ENCODE results near the gene PSD2. TPM values are rescaled to one million over a fixed set of nuclear protein-coding genes. Genes with fewer than 3 reads are reported as not detected.
A peak's percentile ranks its signal among the peaks of the same experiment; 100 is the strongest.

PSD2 gene
- total RNA-seq, 1 donor from 2014 or later = not detected

- no peak for DNase-seq (ENCODE audit: low spot score)
These were observed 32.2 kb upstream of the PSD2 start for GRCh38 chr5:139763280-139763929.

DNA sequence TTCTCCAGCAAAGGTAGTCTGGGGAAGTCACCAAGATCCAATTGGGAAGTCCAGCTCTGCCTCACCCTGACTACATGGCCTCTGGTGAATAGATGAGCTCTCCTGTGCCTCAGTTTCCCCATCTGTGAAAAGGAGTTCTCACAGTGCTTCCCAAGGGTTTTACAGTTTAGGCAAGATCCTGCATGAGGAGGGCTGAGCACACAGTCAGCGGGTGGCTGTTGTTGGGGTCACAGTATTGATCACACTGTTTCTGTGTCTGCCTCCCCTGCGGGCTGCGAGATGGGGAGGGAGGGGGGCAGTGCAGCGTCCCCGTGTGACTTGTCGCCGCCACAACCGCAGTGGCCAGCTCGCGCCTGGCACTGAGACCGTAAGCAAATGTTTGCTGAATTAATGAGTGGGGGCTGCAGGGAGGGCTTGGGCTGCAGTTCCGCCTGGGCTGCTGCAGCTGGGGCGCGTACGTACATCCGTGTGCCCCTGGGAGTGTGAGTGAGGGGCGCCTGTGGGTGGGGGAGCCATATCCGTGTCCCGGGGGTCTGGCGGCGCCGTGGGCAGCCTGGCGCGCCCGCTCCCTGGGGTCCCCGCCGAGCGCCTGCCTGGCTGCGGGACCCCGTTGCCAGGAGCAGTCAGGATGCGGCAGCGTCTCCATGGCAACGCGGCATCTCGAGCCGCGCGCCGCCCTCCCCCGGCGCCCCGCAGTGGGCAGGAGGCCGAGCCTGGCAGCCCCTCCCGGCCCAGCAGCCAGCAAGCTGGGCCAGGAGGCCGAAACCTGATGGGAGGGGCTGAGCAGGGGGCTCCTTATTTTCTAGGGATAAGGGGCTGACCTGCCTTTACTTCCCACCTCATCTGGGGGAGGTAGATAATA is 31.4 kb upstream of the PSD2 start:
- DNase-seq (ENCODE audit: low spot score) = no peak

DNA sequence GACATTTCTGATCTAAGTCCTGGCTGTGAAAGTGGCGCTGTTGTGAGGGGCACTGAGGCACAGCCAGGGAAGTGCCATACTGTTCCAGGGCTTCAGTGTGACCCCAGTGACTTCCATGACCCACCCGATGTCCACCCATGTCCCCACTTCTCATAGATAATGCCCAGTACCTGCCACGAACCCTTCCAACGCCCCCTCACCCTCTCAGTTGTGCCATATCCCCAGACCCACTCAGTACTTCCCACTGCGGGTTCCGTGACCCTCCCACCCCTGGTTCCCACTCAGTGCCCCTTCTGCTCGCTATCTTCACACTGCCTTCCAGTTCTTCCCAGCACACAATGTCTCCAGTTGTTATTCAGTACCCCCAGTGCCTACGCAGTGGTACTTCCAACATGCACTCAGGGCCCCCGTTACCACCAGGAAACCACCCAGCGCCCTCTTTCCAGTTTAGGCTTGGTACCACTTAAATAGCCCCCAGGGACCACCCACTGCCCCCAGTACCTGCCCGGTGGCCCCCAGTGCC is 30.7 kb upstream of the PSD2 start:
- DNase-seq (ENCODE audit: low spot score) = no peak

DNA sequence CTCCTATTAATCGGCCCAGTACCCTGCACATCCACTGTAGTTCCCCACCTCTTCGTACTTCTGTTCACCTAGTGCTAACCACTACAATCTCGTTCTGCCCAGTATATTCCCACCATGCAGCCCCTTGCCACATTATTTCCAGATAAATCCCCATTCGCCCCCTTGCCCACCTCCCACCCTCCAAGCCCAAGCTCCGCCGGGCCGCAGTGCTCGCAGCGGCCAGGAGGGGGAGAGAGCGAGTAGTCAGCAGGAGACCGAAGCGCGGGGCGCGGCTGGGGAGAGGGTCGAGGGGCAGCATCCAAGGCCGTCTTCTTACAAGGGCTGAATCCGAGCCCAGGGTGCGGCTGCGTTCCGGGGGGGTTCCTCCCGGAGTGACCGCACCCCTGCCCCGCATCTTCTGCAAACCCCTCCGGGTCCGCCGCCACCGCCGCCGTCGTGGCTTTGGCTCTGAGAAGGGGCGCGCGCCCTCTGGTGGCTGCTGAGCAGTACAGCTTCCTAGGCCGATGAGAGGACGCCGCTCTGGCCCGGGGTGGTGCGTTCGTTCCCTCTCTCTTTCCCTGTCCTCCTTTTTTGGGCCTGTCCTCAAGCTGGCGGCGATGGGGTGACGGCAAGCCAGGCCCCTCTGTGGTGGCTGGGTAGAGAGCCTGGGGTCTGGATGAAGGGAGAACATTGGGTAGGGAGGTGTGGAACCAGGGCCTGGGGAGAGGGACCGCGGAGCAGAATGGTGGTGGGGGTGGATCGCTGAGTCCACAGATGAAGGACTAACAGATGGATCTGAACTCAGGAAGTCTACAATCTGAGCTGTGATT is 30.0 kb upstream of the PSD2 start:
- DNase-seq (ENCODE audit: low spot score) = peak; percentile 94

- DNase-seq (ENCODE audit: low spot score) = no peak
These were observed 27.6 kb upstream of the PSD2 start for GRCh38 chr5:139767960-139768359.

- DNase-seq (ENCODE audit: low spot score) = no peak
These were observed 26.7 kb upstream of the PSD2 start for GRCh38 chr5:139768807-139769465.

DNA sequence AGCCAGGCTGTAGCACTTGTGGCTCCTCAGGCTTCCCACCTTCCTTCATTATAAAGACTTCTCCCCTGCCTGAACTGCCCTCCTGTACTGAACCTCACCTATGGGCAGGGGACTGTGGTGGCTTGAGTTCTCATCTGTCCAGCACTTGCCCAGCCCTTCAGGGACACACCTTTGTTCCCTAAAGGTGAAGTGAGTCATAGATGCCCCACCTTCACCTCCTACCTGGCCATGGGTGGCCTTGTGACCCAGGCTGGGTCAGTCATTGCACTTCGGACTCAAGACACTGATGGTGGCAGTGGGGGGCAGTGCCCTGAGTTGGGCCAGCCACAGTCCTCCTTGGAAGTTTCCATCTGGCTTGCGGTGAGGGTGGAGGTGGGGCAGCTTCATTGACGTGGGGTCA is 26.1 kb upstream of the PSD2 start:
- no peak for DNase-seq (ENCODE audit: low spot score)

DNA sequence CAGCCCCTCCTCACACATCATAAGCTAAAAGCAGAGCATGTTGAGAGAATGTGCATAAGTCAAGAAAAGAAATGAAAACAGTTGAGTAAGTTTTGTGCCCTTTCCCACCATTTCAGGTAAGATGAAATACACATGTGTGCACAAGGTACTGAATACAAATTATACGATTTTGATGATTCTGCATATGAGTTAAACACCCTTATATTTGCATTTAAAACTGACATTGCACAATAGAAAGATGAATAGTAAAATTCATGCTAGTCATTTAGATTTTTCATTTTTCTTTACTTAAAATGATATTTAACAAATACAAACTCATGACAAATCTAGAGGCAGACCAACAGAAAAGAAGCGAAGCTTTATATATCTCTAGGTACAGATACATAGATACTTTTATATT is 24.9 kb upstream of the PSD2 start:
- no peak for DNase-seq (ENCODE audit: low spot score)

DNA sequence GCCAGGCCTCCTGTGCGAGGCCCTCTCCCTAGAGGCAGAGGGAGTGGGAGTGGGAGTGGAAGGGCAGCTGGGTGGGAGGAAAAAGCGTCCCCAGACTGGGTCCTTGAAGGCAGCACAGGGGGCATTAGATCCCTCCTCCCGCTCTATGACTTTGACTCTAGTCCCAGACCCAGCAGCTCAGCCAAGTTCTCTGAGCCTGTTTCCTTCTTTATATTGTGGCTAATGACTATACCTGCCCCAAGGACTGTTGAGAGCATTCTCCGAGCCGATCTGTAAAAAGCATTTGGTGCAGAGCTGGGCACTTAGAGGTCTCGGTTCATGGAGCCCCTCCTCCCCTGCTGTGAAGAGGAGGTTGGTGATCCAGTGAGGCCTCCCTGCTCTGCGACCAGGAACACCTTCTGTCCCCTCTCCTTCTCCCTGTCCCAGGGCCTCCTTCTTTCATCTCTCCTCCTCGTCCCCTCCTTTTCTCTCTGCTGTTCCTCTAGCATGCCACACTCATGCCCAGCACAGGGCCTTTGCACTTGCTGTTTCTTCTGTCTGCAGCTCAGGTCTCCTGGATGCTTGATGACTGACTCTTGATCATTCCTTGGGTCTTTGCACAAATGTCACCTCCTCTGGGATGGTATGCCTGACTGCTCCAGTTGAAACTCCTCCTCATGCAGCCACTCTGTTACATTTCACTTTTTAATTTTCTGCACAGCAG is 23.4 kb upstream of the PSD2 start:
- no peak for DNase-seq (ENCODE audit: low spot score)

GRCh38 chr5:139772927-139773690 is 22.5 kb upstream of the PSD2 start:
- DNase-seq (ENCODE audit: low spot score) = no peak

GRCh38 chr5:139774980-139775661 is 20.5 kb upstream of the PSD2 start:
- peak; percentile 93 for DNase-seq (ENCODE audit: low spot score)

DNA sequence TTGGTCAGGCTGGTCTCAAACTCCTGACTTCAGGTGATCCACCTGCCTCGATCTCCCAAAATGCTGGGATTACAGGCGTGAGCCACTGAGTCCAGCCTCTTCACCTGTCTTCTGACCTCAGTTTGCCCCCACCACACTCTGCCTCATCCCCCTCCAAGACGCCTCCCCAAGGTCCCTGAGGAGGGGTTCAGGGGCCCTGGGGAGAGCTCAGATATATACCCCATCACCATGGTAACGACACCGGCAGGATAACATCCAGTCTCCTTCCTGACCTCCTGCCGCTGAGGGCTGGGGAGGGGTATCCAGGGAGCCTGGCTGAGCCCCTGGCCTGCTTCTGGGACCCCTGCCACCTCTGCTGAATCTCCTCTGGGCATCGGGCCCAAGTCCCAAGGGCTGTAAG is 19.7 kb upstream of the PSD2 start:
- no peak for DNase-seq (ENCODE audit: low spot score)

DNA sequence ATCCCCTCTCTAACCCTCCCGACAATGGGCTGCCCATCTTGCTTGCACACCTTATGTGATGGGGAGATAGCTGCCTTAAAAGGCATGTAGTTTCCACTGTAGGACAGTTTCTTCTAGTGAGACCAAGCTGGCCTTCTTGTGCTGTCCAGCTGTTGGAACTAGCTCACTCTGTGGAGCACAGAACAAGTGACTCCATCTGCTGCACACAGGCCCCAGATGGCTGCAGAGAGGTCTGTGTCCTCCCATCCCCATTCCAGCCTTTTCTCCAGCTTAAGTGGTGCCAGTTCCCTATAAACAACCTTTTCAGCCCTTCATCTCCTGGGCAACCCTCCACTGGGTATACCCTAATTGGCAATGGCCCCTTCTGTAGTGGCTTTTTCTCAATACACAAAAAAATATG is 18.7 kb upstream of the PSD2 start:
- no peak for DNase-seq (ENCODE audit: low spot score)

- no peak for DNase-seq (ENCODE audit: low spot score)
These were observed 12.1 kb upstream of the PSD2 start for GRCh38 chr5:139783436-139783965.

- DNase-seq (ENCODE audit: low spot score) = no peak
These were observed 11.1 kb upstream of the PSD2 start for GRCh38 chr5:139784488-139784887.

DNA sequence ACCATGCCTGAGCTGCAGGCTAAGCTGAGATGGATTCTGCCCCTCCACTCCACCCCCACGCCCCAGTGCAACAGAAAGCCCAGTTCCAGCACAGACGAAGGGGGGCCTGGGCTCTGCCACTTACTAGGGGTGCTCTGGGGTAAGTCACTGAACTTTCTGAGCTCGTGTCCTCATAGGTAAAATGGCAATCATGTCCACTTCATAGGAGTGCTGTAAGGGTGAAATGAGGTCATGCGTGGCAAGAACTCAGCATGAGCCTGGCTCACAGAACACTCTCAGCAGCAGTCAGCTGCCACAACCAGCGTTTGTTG is 8.4 kb upstream of the PSD2 start:
- DNase-seq (ENCODE audit: low spot score) = no peak

DNA sequence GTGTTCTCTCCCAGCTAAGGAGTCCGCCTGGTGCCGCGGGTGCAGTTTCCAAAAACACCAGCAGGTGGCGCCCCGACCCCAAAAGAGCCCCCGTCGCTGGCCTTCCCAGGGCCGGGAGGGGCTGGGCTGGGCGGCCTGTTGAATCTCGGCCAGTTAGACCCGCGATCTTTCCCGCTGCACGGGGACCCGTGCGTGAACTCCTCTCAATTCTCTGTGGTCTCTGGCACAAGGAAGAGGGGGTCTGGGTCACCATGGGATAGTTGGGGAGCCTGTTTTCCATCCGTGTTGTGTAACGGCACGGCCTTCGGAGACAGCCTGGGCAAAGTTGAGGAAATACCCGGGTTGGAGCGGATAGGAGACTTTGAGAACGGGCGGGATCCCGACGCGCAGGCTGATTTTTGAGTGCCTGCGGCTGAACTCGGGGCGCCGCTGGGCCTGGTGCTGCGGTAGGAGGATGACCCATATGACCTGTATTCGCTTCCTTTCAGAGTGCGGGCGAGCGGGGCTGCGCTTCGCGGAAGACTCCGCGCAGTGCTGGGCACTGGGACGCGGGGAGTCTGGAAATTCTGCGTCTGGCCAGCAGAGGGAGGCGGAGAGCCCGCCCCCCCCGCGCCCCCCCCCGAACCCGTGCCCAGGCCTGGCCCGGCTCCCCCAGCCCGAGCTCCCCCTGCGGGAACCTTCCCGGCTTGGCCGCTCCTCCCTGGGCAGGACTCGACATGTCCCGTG is 7.9 kb upstream of the PSD2 start:
- DNase-seq (ENCODE audit: low spot score) = peak; percentile 96

DNA sequence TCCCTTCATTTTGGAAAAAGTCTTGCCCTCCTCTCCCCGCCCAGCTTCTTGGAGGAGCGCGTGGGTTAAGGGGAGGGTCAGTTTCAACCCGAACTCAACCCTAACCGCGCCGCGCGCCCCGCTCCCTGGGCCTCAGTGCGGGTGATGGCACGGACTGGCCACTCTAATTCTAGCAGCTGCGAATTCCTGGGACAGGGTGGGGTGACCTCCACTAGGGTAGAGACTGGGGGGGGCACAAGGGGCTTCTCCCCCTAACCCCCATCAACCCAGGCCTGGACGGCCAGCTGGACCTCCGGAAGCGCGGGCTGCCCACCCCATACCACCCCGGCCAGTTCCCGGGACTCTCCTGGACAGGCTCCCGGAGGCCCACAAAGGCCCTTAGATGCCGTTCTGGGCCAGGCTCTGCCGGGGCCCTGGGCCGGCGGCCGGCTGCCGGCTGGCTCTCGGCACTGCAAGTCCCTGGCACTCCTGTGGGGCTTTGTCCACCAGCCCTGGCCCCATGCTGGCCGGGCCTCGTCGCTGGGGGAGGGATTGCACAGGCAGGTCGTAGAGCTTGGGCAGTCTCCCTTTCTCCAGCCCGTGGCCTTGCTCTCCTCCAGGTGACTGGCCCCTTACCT is 7.2 kb upstream of the PSD2 start:
- DNase-seq (ENCODE audit: low spot score) = no peak

Measured in mesenteric fat pad (tissue), 1 donor.